Measurements from ENCODE around the gene PROX1. TPM values are rescaled to one million over a fixed set of nuclear protein-coding genes. Genes with fewer than 3 reads are reported as not detected.

The PROX1 gene
- total and polyA plus RNA-seq, 2 of the 8 experiments (the other 6 are each of a cell fraction or from before 2014, with no cell fraction given), result 0.30 to 2.0 TPM

GRCh38 chr1:214012418-214012817 lies 24.6 kb downstream of the PROX1 start:
- H3K14ac ChIP-seq (ENCODE audit: insufficient read length), result no peak overlapping the region
- no peaks in the 10 kb centered on the region for H3K36me3 ChIP-seq (ENCODE audit: control insufficient read depth in 2 of 4, insufficient read depth in 4 of 4, low read length in 3 of 4)
- H3K27me3 ChIP-seq (replicated peaks in 1 of 4; ENCODE audit: control insufficient read depth in 3 of 4, extremely low read depth in 1 of 4, insufficient read depth in 3 of 4, low read length in 3 of 4), result no peaks in the 10 kb centered on the region
- no peak overlapping the region for H4K91ac ChIP-seq (replicated peaks; ENCODE audit: insufficient read length, low read length)
- H4K8ac ChIP-seq (ENCODE audit: extremely low read depth, insufficient read depth, low read length), result no peak overlapping the region
- no peaks in the 10 kb centered on the region for H3K79me2 ChIP-seq (ENCODE audit: control insufficient read depth in 1 of 2, insufficient read depth in 2 of 2, low read length in 2 of 2)
- ChIA-PET POLR2A (ENCODE audit: partially characterized antibody) (no interaction called here), CTCF (ENCODE audit: partially characterized antibody) (no interaction called here)
- no peaks in the 10 kb centered on the region for H3K79me1 ChIP-seq (ENCODE audit: low read depth, low read length)
- H3K4me1 ChIP-seq (replicated peaks in 1 of 4; ENCODE audit: control insufficient read depth in 3 of 4, insufficient read depth in 4 of 4, low read length in 3 of 4), result peaks cover 0 to 5% (median 4%) of the 10 kb centered on the region in 4 experiments; a peak in 4 of 7 replicates
- no peak overlapping the region for H4K5ac ChIP-seq (ENCODE audit: insufficient read length, low read depth, low read length)
- H3K27ac ChIP-seq (ENCODE audit: low read depth, low read length), result no peak overlapping the region
- 46% methylated on average over 2 of the region's 2 CpGs; no CpG with 5 or more reads in 1 of the 2 experiments for WGBS, 2 experiments (ENCODE audit: extremely low coverage in 1 of 2, insufficient coverage in 1 of 2, insufficient read length in 1 of 2, insufficient replicate concordance in 2 of 2, low coverage in 1 of 2, low lambda C conversion rate in 2 of 2, missing lambda C conversion rate in 1 of 2)
- no peak overlapping the region for H2AK5ac ChIP-seq (ENCODE audit: low read depth, low read length)
- FAIRE-seq, result no peak
- no peak overlapping the region for H3K9ac ChIP-seq (replicated peaks in 1 of 4; ENCODE audit: extremely low read depth in 1 of 4, low read depth in 3 of 4, low read length in 3 of 4)
- no peak overlapping the region for H3K4me3 ChIP-seq (ENCODE audit: extremely low read depth in 1 of 4, insufficient read depth in 2 of 4, low read depth in 3 of 4, low read length in 4 of 4)
- H2BK20ac ChIP-seq (ENCODE audit: low read length), result no peak overlapping the region
- H3K23ac ChIP-seq (ENCODE audit: insufficient read length), result no peak overlapping the region
- no peak overlapping the region for H3K18ac ChIP-seq (ENCODE audit: extremely low read depth, low read length)
- no peaks in the 10 kb centered on the region for H4K20me1 ChIP-seq (replicated peaks in 1 of 2; ENCODE audit: control insufficient read depth in 1 of 2, insufficient read depth in 2 of 2, low read length in 2 of 2)
- peak overlapping the region; percentile 28 for H3K4ac ChIP-seq (replicated peaks; ENCODE audit: insufficient read length, low read depth, low read length)
- H3K9me3 ChIP-seq (ENCODE audit: insufficient read depth in 2 of 2, low read depth in 1 of 2, low read length in 1 of 2), result no peaks in the 10 kb centered on the region
- no peak overlapping the region for H3K56ac ChIP-seq (replicated peaks; ENCODE audit: insufficient read length, low read depth, low read length)
- H2BK12ac ChIP-seq (ENCODE audit: low read depth, low read length), result no peak overlapping the region
- no peak overlapping the region for H3K4me2 ChIP-seq (ENCODE audit: insufficient read depth in 1 of 2, low read depth in 2 of 2, low read length in 2 of 2)
- no peaks in the 10 kb centered on the region for H3K23me2 ChIP-seq (ENCODE audit: low read depth, low read length)
- H2BK15ac ChIP-seq (ENCODE audit: low read length), result 0 out of 2 replicates have a peak overlapping the region, but pooled peaks have one; percentile 40
- no peak overlapping the region for H2BK5ac ChIP-seq (ENCODE audit: low read depth, low read length)
- no peak overlapping the region for H2AFZ ChIP-seq (ENCODE audit: low read length)
- DNase-seq (ENCODE audit: low read depth in 1 of 2, low spot score in 2 of 2), result no peak
- H2BK120ac ChIP-seq (replicated peaks; ENCODE audit: low read depth, low read length), result no peak overlapping the region
- TF ChIP-seq JUND (IDR thresholded peaks at IDR 0.05; ENCODE audit: low read length) (no peak), EZH2 (IDR thresholded peaks at IDR 0.05; ENCODE audit: low read depth, low read length, severe bottlenecking) (no peak), CHD1 (IDR thresholded peaks at IDR 0.05; ENCODE audit: low read depth, low read length) (no peak), ASH2L (IDR thresholded peaks at IDR 0.05; ENCODE audit: low read length) (no peak), RXRA (IDR thresholded peaks at IDR 0.05; ENCODE audit: insufficient read depth, low read depth, low read length) (no peak), CREB1 (IDR thresholded peaks at IDR 0.05) (no peak)
